Measurements from ENCODE around the gene PLPP1.

GRCh38 chr5:55416306-55416705, 118.5 kb downstream of the PLPP1 start:
- TF ChIP-seq GATA2 (IDR thresholded peaks at IDR 0.05; ENCODE audit: low read depth, low read length), result no peak
- no peak for TF ChIP-seq GATA3 (IDR thresholded peaks at IDR 0.05; ENCODE audit: low read depth, low read length)

All from SH-SY5Y (cell line).